Measurements from ENCODE around the gene PTPRK.

DNA sequence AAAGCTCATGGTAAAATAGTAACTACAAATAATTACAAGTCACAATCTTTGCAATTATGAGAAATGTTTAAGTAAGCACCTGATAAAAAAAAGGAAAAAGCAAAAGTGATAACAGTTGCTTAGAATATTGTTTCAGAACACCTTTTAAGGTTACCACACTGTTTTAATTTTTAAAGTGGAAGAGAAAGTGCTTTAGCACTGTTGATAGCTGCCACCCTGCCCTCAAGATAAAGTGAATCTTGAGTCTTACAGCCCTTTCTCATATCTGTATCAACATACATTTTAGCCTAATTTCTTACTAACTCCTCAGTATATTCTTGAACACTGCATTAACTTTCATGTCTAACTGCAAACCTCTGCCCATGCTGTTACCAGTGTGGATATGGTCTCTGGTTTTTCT, 492.2 kb downstream of the PTPRK start:
- TF ChIP-seq, protein P1, sequence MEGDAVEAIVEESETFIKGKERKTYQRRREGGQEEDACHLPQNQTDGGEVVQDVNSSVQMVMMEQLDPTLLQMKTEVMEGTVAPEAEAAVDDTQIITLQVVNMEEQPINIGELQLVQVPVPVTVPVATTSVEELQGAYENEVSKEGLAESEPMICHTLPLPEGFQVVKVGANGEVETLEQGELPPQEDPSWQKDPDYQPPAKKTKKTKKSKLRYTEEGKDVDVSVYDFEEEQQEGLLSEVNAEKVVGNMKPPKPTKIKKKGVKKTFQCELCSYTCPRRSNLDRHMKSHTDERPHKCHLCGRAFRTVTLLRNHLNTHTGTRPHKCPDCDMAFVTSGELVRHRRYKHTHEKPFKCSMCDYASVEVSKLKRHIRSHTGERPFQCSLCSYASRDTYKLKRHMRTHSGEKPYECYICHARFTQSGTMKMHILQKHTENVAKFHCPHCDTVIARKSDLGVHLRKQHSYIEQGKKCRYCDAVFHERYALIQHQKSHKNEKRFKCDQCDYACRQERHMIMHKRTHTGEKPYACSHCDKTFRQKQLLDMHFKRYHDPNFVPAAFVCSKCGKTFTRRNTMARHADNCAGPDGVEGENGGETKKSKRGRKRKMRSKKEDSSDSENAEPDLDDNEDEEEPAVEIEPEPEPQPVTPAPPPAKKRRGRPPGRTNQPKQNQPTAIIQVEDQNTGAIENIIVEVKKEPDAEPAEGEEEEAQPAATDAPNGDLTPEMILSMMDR (conservative IDR thresholded peaks at IDR 0.05; ENCODE audit: low read depth in 2 of 2) = no peak
- TF ChIP-seq CREB1 (CRISPR knock-in tag; IDR thresholded peaks at IDR 0.05; ENCODE audit: low read depth) (no peak), EZH2 (IDR thresholded peaks at IDR 0.05; ENCODE audit: low read depth, unreplicated experiment) (no peak), POLR2AphosphoS5 (IDR thresholded peaks at IDR 0.05; ENCODE audit: low read depth) (no peak)
